Melanocyte of skin (primary cell): ENCODE measurements around the gene FAM47B. TPM values are rescaled to one million over a fixed set of nuclear protein-coding genes. Genes with fewer than 3 reads are reported as not detected.

Source experiments
- total RNA-seq, 2 donors: library from RNA; depleted of rRNA; stranded (reverse); fragments of >200 nt; gene quantifications; 2 replicates each; pipeline ENCODE4 v1.2.3, GENCODE V29; 2012

Gene FAM47B
- total RNA-seq = not detected

DNA sequence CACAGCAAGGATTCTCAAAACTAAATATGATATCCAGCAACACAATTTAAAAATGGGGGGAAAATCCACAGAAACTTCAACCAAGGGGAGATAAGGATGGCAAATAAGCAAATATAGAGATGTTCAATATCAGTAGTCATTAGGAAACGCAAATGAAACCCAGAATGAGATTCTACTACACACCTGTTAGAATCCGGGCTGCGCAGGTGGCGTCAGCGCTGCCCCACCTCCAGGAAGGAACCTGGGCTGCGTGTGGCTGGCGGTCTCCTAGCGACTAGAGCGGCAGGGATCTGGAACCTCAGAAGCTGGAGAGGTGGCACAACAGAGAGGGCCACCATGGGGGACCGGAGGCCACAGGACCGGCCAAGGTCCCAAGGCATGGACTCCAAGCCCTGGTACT lies at the start of gene FAM47B:
FAM47B (plus strand) TSS at position 301 of the 400 bp plus-strand sequence; CDS start at position 337, 36 bp downstream.

